Gastrocnemius medialis (tissue), 4 donors: ENCODE results near the gene NLRC5.

Source experiments
- CTCF ChIP-seq, 5 experiments: fragments of 450-650 bp in 3 of 5; fragments of 200-600 bp in 2 of 5; sonication (generic) in 2 of 5; IDR thresholded peaks in 4 of 5; conservative IDR thresholded peaks in 1 of 5; 1 replicate in 4 of 5; 2 replicates in 1 of 5; pipeline ENCODE4 v1.5.1; 2016 to 2019; ENCODE audit warnings: antibody characterized with exemption in 5 of 5, mild to moderate bottlenecking in 3 of 5, moderate library complexity in 3 of 5
- POLR2A ChIP-seq, 2 donors: fragments of 450-650 bp; IDR thresholded peaks; one replicate each; pipeline ENCODE4 v1.6.1; 2017; ENCODE audit warnings: antibody characterized with exemption in 2 of 2, mild to moderate bottlenecking in 2 of 2, moderate library complexity in 2 of 2

- TF ChIP-seq CTCF (IDR thresholded peaks at IDR 0.05 in 4 of 5, conservative IDR thresholded peaks at IDR 0.05 in 1 of 5) (no peak), POLR2A (IDR thresholded peaks at IDR 0.05) (no peak)
These were observed 143.7 kb downstream of the NLRC5 start for GRCh38 chr16:57133031-57133430.
